Inflammatory macrophage (primary cell): ENCODE data around the gene CCDC83.
"Not testable (repeated sequence)": the region's sequence is repeated elsewhere in the genome, so short reads cannot be mapped to it uniquely, and the experiment has no call there.

Source experiments
- DNase-seq, 2 donors: peaks; one replicate each; pipeline ENCODE4 v3.0.0-alpha.2; 2020 to 2022

Gene CCDC83

GRCh38 chr11:85840932-85841331, 14.3 kb upstream of the CCDC83 start:
- DNase-seq, result not testable (repeated sequence)

- no peak for DNase-seq
These were observed 11.3 kb upstream of the CCDC83 start for GRCh38 chr11:85843929-85844328.

- DNase-seq, result peak; percentile 42 to 49
These were observed 10.6 kb upstream of the CCDC83 start for GRCh38 chr11:85844439-85845123.

- peak; percentile 18 to 36 for DNase-seq
These were observed 10.0 kb upstream of the CCDC83 start for GRCh38 chr11:85845124-85845631.

GRCh38 chr11:85847436-85847835, 7.7 kb upstream of the CCDC83 start:
- DNase-seq, result no peak

- no peak for DNase-seq
These were observed 7.2 kb upstream of the CCDC83 start for GRCh38 chr11:85848006-85848405.

GRCh38 chr11:85848556-85848955, 6.6 kb upstream of the CCDC83 start:
- no peak for DNase-seq

GRCh38 chr11:85852754-85853153, 2.4 kb upstream of the CCDC83 start:
- not testable (repeated sequence) for DNase-seq

GRCh38 chr11:85853541-85853940, 1.6 kb upstream of the CCDC83 start:
- DNase-seq, result not testable (repeated sequence)

- DNase-seq, result peak in 1 of 2 donors; percentile 6
These were observed 999 bp upstream of the CCDC83 start for GRCh38 chr11:85854212-85854556.

- peak; percentile 95 for DNase-seq
These were observed 434 bp upstream of the CCDC83 start for GRCh38 chr11:85854557-85855340.

GRCh38 chr11:85857098-85857497, 1.9 kb downstream of the CCDC83 start:
- DNase-seq, result no peak

- DNase-seq, result not testable (repeated sequence)
These were observed 4.4 kb downstream of the CCDC83 start for GRCh38 chr11:85859541-85859940.

- DNase-seq, result peak; percentile 6 to 60
These were observed 8.7 kb downstream of the CCDC83 start for GRCh38 chr11:85863855-85864254.

- no peak for DNase-seq
These were observed 11.1 kb downstream of the CCDC83 start for GRCh38 chr11:85866137-85866827.

- DNase-seq, result no peak
These were observed 12.6 kb downstream of the CCDC83 start for GRCh38 chr11:85867751-85868150.

GRCh38 chr11:85869781-85870180, 14.6 kb downstream of the CCDC83 start:
- no peak for DNase-seq

- no peak for DNase-seq
These were observed 19.1 kb downstream of the CCDC83 start for GRCh38 chr11:85874265-85874664.

GRCh38 chr11:85875505-85875904, 20.3 kb downstream of the CCDC83 start:
- DNase-seq, result no peak

- DNase-seq, result no peak
These were observed 29.4 kb downstream of the CCDC83 start for GRCh38 chr11:85884581-85885021.

GRCh38 chr11:85886089-85887056, 31.2 kb downstream of the CCDC83 start:
- no peak for DNase-seq

- no peak for DNase-seq
These were observed 33.9 kb downstream of the CCDC83 start for GRCh38 chr11:85889108-85889507.
